H54 (cell line): ENCODE measurements around the gene ARHGEF7.

ENCODE experiments used
- DNase-seq: peaks from one replicate; pipeline ENCODE4 v3.0.0; 2011; ENCODE audit warnings: low spot score, mixed read lengths; ENCODE audit not compliant: insufficient read length
- FAIRE-seq: peaks from 3 replicates; lab custom pipeline; 2011; peaks lifted over from hg19 to GRCh38; lab: Jason Lieb, UNC
- POLR2A ChIP-seq: IDR thresholded peaks from 2 replicates; pipeline ENCODE4 v1.6.1; 2011; ENCODE audit warnings: low read depth, mild to moderate bottlenecking, low read length

The ARHGEF7 gene

DNA sequence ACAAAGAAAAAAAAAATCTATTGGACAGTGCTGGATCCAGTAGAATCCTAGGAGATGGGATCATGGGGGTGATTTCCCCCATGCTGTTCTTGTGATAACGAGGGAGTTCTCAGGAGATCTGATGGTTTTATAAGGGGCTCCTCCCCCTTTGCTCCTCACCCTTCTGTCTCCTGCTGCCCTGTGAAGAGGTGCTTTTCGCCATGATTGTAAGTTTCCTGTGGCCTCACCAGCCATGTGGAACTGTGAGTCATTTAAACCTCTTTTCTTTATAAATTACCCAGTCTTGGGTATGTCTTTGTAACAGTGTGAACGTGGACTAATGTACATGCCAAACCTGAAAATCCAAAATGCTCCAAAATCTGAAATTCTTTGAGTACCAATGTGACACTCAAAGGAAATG lies 45.5 kb downstream of the ARHGEF7 start:
- DNase-seq (no peak), FAIRE-seq (no peak)
- no peak for TF ChIP-seq POLR2A

DNA sequence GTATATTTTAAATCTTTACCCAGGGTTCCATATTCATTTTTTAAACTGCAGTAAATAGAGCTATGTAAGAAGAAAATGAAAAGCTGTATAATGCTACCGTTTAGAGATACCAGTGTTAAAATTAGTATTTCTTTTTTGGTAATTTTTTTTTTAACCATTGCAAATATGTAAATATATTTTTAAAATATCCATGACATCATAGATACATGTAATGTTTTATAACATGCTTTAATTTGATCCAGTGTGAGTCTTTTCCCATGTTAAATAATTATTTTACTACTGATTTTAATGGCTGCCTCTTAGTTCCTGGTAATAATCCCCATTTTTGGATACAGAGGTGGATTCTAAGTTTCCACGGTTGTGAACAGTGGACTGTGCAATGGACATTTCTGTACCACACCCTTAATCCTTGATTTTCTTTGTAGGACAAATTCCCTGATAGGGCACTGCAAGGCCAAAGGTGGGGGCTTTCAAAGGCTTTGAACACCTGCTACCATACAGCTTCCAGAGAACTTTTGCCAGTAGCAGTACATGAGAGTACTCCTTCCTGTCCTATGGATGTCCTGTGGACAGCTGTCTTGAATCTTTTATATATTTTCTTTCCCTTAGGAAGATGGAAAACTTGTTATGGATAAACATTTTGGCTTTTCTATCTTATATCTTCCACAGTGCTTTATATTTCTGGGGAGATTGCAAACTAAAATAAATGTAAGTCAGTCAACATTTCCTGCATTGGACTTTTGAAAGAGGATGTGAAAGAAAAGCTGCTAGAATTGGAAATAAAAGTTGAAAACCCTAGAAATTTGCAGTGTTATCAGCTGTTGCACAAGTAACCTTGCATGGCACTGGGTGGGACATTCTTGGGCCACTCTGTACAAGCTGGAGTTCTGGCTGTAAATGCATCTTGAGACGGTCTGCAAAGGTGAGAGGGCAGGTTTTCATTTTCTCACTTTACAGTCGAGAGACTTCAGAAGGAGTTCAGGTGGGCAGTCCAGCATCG lies 46.8 kb downstream of the ARHGEF7 start:
- FAIRE-seq (peak; percentile 6), DNase-seq (no peak)
- no peak for TF ChIP-seq POLR2A

DNA sequence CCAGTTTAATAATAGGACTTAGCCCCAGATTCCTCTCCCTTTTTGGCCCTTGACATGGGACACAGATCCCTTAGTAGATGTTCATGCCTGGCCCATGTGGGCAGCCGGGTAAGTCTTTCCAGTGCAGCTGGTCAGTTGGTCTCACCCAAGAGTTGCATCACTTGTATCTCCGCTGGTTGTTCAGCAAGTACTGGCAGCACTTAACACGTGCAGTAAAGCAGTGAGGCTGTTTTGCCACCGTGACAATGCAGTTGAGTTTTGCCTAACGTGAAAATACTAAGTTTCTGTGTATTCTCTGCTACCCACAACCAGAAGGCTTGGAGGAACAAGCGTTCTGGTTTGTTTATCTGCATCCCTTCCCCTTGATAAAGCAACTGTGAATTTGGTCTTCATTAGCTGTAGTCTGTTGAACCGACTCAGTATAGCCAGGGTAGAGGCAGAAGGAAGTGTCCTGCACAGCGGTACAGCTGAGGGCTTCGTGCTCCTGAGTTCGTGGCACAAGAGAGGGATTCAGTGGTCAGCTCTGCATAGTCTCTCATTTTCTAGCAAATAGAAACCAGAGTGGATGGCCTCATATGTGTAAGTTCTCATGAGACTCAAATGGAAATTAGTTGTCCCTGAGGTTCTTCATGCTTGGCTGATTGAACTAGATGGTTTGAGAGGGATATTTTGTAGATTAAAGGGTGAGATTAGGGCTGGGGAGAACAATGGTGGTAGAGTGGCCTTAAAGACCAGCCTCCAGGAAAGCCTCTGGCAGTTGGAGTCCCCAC lies 50.3 kb downstream of the ARHGEF7 start:
- TF ChIP-seq POLR2A, result no peak
- FAIRE-seq (no peak), DNase-seq (no peak)

DNA sequence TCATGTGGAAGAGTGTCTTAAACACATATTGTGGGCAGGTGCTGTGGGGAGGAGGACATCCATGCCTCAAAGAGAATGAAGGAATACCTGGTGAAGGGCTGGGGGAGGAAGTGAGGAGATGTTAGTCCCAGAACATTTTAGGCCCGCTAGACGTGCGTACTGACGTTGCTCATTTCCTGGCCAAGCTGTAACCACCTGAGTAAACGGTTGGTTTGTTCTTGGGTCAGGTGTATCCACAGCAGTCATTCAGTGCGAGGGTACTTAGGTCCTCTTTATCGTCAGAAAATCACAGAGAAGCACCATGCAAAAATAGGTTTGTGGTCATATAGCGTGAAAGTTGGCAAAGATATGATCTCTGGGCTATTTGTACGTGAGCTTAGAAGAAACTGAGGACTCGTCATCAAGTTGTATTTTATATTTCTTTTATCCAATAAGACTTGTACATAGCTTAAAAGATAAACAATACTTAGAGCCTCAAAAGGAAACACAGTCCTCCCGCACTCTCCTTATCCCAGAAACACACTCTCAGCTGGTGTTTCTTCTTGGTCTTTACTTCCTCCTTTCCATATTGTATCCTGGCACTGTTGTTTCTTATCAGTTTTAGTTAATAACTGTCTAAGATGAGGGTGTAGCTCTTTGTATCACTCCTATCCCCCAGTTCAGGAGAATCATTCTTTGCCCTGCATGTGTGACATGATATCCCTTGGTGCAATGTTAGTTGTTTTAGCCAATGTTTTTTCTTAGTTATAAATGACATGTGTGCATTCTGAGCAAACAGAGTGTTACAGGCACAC lies 52.0 kb downstream of the ARHGEF7 start:
- no peak for TF ChIP-seq POLR2A
- FAIRE-seq, result no peak
- no peak for DNase-seq

DNA sequence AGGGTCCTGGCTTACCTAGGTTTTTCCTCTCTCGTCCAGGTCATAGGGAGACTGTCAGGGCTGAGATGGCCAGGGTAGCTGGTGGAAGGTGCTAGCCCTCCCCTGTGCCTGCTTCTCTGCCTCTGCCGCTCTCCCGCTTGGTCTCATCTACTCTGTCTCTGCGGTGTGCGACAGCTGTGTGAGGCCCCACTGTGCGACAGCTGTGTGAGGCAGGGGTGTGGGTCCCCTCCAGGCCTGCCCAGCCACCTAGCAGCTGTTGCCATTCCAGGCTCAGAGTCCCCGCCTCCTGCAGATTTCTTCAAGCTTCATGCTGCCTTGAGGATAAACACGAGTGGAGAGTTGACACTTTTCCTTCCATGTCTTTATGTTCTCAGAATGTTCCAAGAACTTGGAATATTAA lies 53.0 kb downstream of the ARHGEF7 start:
- FAIRE-seq (no peak), DNase-seq (no peak)
- no peak for TF ChIP-seq POLR2A

DNA sequence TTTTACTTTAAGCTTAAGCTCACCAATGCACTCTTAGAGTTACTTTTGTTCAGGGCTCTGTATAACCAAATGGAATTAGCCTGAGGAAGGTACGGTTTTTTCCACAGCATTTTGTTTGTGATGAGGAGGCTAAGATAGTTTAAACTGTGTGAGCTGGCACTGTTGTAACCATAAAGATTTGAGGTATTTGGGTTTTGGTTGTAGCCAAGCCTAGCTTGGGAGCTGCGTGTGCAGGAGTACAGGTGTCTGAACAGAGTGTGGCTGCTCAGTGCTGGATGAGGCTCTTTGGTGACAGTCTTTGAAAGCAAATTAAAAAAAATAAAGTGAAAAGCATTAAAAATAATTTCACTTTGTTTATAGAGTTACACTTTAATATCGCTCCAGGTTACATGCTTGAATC lies 56.0 kb downstream of the ARHGEF7 start:
- FAIRE-seq, result no peak
- DNase-seq, result no peak
- no peak for TF ChIP-seq POLR2A

DNA sequence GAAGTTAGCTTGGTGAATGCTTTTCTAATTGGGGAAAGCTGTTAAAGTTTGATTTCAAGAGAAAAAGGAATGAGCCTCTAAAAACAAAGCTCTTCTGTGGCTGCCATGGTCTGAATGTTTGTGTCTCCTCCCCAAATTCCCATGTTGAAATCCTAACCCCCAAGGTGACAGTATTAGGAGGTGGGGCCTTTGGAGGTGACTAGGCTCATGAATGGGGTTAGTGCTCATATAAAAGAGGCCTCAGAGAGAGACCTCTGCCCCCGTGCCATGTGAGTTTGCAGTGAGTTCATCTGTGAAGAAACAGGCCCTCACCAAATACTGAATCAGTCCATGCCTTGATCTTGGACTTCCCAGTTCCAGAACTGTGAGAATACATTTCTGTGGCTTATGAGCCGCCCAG lies 56.5 kb downstream of the ARHGEF7 start:
- DNase-seq (no peak), FAIRE-seq (no peak)
- TF ChIP-seq POLR2A, result no peak

DNA sequence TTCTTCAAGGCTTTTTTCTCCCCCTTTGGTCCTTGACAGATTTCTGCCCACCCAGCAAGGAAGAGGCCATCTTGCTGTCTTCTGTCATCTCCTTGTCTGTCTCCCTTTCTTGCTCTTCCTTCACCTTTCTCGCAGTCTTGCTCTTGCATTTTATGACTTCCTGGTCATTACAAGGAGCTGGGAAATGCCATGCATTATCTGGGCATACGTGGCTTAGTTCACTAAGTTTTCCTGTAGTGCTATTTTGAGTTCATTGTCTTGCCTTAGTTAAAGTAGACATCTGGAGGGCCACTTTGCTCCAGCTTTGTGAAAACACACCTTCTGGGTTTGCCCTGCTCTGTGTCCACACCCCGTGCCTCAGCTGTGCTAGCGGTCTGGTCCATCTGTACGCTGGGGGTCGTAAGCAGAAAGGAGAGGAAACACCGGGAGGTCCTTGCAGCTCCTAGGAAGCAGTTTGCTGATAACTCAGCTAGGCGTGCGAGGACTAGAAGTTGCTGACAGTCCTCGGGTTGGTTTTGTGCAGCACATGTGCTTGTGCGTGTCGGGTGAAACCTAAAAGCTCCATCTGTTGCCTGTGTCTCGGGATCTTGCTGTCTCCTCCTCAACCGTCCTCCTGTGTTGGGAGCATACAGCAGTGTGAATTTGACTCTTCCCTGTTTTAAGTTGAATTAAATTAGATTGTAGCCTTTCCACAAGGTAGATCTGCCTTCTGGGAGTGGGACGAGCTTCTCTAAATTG lies 59.4 kb downstream of the ARHGEF7 start:
- no peak for DNase-seq
- no peak for TF ChIP-seq POLR2A
- no peak for FAIRE-seq

DNA sequence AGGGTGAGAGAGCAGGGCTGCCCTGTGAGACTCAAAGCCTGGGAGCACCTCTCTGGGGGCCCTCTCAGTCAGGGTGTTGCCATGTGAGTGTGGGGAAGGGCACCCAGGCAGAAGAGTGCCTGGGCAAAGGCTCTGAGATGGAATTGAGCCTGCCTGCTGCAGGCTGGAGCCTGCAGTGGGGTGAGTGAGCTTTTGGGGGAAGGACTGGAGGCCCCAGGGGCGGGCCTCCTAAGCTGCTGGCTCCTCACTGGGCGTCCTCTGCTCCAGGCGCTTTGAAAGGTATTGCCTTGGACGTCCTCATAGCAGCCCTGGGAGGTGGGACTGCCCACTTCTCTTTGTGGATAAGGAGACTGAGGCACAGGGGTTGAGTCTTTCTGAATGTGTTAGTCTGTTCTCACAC lies 60.3 kb downstream of the ARHGEF7 start:
- no peak for FAIRE-seq
- no peak for DNase-seq
- TF ChIP-seq POLR2A, result no peak

DNA sequence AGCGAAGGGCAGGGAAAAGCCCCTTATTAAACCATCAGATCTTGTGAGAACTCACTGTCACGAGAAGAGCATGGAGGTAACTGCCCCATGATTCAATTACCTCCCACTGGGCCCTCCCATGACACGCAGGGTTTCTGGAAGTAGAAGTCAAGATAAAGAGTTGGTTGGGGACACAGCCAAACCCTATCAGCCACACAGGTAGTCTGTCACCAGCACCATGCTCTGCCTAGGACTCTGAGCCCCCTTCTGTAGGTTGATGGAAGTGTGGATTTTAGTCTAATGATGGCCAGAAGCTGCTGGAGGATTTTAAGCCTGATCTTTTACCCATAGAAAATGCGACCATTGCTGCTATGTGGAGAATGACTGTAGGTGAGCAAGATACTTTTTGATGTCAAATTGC lies 60.8 kb downstream of the ARHGEF7 start:
- FAIRE-seq (no peak), DNase-seq (no peak)
- no peak for TF ChIP-seq POLR2A

DNA sequence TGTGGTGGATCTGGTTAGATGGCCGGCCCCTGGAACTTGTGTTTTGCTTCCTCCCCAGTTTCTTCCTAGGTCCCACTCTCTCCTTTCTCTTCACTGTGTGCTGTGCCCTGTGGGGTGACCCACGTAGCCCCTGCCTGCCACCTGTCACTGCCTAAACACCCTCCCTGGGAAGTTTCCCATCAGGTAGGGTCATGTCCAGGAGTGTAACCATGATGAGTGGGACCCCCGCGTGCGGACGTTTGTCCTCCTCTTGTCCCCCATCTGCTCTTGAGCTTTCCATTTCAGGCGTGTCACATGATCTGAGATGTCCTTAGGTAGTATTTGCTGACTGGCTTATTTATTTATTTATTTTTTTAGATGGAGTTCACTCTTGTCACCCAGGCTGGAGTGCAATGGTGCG lies 61.3 kb downstream of the ARHGEF7 start:
- TF ChIP-seq POLR2A, result no peak
- DNase-seq, result no peak
- no peak for FAIRE-seq

DNA sequence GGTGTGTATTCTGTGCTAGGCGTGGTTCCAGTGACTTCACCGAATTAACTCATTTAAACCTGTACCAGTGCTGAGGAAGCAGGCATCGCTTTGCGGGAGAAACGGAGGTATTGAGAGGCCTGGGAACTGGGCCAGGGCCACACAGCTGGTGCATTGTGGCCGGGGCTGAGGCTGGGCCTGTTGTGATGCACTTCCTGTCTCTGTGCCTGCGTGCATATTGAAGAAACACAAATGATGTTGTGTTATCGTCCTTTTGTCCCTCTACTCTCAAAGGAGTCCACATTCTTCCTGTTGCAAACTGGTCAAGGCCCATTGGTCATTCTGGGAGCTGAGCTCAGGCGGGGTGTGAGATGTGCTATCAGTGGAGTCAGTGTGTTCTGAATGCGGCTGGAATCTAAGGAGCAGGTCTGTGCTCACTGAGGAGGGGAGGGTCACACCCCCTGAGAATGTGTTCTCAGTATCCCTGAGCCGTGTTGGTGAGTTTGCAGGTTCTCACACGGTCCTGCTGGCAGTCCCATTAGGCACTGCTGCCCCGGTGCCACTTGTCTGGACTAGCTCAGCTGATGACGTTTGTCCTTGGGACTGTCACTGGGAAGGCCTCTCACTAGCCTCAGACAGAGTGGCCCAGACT lies 62.1 kb downstream of the ARHGEF7 start:
- FAIRE-seq, result no peak
- TF ChIP-seq POLR2A, result no peak
- no peak for DNase-seq
